HG02981 (cell line): ENCODE measurements around the gene PDE8B.

Experiments used
- ATAC-seq: cut with Tn5 transposase; IDR thresholded peaks from one replicate; pipeline ENCODE4 v1.9.1; 2021; ENCODE audit warnings: mild to moderate bottlenecking, moderate library complexity; ENCODE audit not compliant: unreplicated experiment

Gene PDE8B

GRCh38 chr5:77316871-77317661, 106.6 kb downstream of the PDE8B start:
- ATAC-seq: no peak

- ATAC-seq: no peak
These were observed 107.6 kb downstream of the PDE8B start for GRCh38 chr5:77318060-77318459.

GRCh38 chr5:77319117-77319804, 108.8 kb downstream of the PDE8B start:
- no peak for ATAC-seq

- no peak for ATAC-seq
These were observed 111.4 kb downstream of the PDE8B start for GRCh38 chr5:77321793-77322394.

GRCh38 chr5:77322406-77322805, 111.9 kb downstream of the PDE8B start:
- ATAC-seq: no peak

GRCh38 chr5:77325921-77326541, 115.6 kb downstream of the PDE8B start:
- no peak for ATAC-seq

GRCh38 chr5:77326986-77327734, 116.7 kb downstream of the PDE8B start:
- no peak for ATAC-seq

GRCh38 chr5:77328930-77329647, 118.6 kb downstream of the PDE8B start:
- ATAC-seq: no peak

GRCh38 chr5:77329664-77330430, 119.4 kb downstream of the PDE8B start:
- no peak for ATAC-seq

GRCh38 chr5:77333036-77333435, 122.6 kb downstream of the PDE8B start:
- ATAC-seq: no peak

- ATAC-seq: no peak
These were observed 123.1 kb downstream of the PDE8B start for GRCh38 chr5:77333451-77334123.

GRCh38 chr5:77337246-77337645, 126.8 kb downstream of the PDE8B start:
- ATAC-seq: no peak

GRCh38 chr5:77337686-77338085, 127.2 kb downstream of the PDE8B start:
- no peak for ATAC-seq

- ATAC-seq: no peak
These were observed 128.9 kb downstream of the PDE8B start for GRCh38 chr5:77339337-77339890.

GRCh38 chr5:77343165-77343564, 132.7 kb downstream of the PDE8B start:
- no peak for ATAC-seq

- no peak for ATAC-seq
These were observed 137.1 kb downstream of the PDE8B start for GRCh38 chr5:77347435-77348098.

- ATAC-seq: no peak
These were observed 142.8 kb downstream of the PDE8B start for GRCh38 chr5:77353251-77353650.

- no peak for ATAC-seq
These were observed 144.0 kb downstream of the PDE8B start for GRCh38 chr5:77354454-77354853.
